ENCODE data around the gene P4HA1.

DNA sequence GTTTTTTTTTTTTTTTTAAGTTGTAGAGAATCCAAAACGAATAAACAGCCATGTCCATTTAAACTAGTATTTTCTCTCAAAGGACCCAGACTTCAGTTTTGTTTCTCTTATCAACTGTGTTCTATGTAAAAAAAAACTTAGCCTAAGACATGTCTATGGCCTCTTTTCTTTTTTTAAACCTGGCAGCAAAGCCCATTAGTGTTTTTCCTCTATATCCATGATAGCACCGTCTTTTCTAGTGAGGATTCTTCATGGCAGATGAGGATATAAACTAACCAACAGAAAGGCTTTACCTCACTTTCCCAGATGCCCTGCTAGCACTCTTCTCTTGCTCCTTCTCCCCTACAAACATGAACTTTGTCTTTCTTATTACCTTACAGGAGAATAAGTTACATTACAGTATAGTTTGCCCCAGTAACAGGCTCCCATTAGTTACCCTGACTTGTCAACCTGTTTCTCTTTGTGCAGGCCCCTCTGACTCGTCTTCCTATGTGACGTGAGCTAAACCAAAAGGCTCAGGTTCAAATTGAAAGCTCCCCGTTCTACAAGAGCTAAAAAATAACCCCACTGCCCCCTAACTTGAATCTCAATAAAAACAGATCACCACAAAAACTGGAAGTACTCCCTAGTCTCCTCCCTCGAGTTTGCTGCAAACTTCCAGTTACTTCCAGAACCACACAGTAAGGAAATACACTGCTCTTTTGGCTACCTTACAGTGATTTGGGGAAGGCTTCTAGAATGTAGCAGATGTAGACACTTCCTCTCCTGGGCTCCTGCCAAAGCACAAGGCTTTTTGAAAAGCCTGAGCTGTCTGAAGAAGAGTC lies 20.1 kb downstream of the P4HA1 start:
- TF ChIP-seq, protein P1, sequence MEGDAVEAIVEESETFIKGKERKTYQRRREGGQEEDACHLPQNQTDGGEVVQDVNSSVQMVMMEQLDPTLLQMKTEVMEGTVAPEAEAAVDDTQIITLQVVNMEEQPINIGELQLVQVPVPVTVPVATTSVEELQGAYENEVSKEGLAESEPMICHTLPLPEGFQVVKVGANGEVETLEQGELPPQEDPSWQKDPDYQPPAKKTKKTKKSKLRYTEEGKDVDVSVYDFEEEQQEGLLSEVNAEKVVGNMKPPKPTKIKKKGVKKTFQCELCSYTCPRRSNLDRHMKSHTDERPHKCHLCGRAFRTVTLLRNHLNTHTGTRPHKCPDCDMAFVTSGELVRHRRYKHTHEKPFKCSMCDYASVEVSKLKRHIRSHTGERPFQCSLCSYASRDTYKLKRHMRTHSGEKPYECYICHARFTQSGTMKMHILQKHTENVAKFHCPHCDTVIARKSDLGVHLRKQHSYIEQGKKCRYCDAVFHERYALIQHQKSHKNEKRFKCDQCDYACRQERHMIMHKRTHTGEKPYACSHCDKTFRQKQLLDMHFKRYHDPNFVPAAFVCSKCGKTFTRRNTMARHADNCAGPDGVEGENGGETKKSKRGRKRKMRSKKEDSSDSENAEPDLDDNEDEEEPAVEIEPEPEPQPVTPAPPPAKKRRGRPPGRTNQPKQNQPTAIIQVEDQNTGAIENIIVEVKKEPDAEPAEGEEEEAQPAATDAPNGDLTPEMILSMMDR (IDR thresholded peaks at IDR 0.05): no peak
- TF ChIP-seq, protein P2, sequence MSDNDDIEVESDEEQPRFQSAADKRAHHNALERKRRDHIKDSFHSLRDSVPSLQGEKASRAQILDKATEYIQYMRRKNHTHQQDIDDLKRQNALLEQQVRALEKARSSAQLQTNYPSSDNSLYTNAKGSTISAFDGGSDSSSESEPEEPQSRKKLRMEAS (CRISPR knock-in tag; IDR thresholded peaks at IDR 0.05): no peak
- TF ChIP-seq ZBTB21 (CRISPR knock-in tag; IDR thresholded peaks at IDR 0.05; ENCODE audit: borderline replicate concordance) (no peak), ZNF121 (CRISPR knock-in tag; IDR thresholded peaks at IDR 0.05) (no peak), TEAD4 (CRISPR knock-in tag; IDR thresholded peaks at IDR 0.05) (no peak), ZNF138 (CRISPR knock-in tag; conservative IDR thresholded peaks at IDR 0.05) (no peak), NFYB (CRISPR knock-in tag; conservative IDR thresholded peaks at IDR 0.05; ENCODE audit: low read depth) (no peak)
- TF ChIP-seq, protein P3, sequence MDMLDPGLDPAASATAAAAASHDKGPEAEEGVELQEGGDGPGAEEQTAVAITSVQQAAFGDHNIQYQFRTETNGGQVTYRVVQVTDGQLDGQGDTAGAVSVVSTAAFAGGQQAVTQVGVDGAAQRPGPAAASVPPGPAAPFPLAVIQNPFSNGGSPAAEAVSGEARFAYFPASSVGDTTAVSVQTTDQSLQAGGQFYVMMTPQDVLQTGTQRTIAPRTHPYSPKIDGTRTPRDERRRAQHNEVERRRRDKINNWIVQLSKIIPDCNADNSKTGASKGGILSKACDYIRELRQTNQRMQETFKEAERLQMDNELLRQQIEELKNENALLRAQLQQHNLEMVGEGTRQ (CRISPR knock-in tag; IDR thresholded peaks at IDR 0.05): no peak
- TF ChIP-seq, protein P4, sequence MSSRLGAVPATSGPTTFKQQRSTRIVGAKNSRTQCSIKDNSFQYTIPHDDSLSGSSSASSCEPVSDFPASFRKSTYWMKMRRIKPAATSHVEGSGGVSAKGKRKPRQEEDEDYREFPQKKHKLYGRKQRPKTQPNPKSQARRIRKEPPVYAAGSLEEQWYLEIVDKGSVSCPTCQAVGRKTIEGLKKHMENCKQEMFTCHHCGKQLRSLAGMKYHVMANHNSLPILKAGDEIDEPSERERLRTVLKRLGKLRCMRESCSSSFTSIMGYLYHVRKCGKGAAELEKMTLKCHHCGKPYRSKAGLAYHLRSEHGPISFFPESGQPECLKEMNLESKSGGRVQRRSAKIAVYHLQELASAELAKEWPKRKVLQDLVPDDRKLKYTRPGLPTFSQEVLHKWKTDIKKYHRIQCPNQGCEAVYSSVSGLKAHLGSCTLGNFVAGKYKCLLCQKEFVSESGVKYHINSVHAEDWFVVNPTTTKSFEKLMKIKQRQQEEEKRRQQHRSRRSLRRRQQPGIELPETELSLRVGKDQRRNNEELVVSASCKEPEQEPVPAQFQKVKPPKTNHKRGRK (CRISPR knock-in tag; IDR thresholded peaks at IDR 0.05; ENCODE audit: borderline replicate concordance): no peak

Data from WTC11 (cell line).